Ovary (tissue), 9 donors: Measurements from ENCODE around the gene TRAF3. TPM values are rescaled to one million over a fixed set of nuclear protein-coding genes. Genes with fewer than 3 reads are reported as not detected.

Experiments used
- DNase-seq, 5 donors: peaks; one replicate each; pipeline ENCODE4 v3.0.0-alpha.2; 2019 to 2020
- H3K27ac ChIP-seq, 2 donors: fragments of 200-600 bp; one replicate each; pipeline versions ENCODE4 v1.5.1 to v1.8.0; 2019 to 2022
- H3K27me3 ChIP-seq: fragments of 200-600 bp; one replicate; pipeline ENCODE4 v1.8.0; 2022
- H3K36me3 ChIP-seq: fragments of 200-600 bp; sonication (generic); one replicate; pipeline ENCODE4 v1.5.1; 2019
- H3K4me1 ChIP-seq: one replicate; pipeline ENCODE4 v1.8.1; 2013; ENCODE audit warnings: mild to moderate bottlenecking, moderate library complexity; ENCODE audit not compliant: insufficient read depth
- H3K4me3 ChIP-seq: fragments of 200-600 bp; sonication (generic); one replicate; pipeline ENCODE4 v1.5.1; 2017
- H3K9me3 ChIP-seq, 2 donors: fragments of 200-600 bp in 1 of 2; sonication (generic) in 1 of 2; one replicate each; pipeline versions ENCODE4 v1.5.1 to v1.8.1; 2013 to 2019; ENCODE audit warnings: mild to moderate bottlenecking in 1 of 2, moderate library complexity in 1 of 2
- CTCF ChIP-seq, 3 donors: fragments of 450-650 bp in 2 of 3; fragments of 200-600 bp in 1 of 3; IDR thresholded peaks; one replicate each; pipeline versions ENCODE4 v1.5.1 to v1.8.0; 2016 to 2022; ENCODE audit warnings: antibody characterized with exemption in 3 of 3, mild to moderate bottlenecking in 1 of 3
- EP300 ChIP-seq: sonication (generic); formaldehyde crosslinking; IDR thresholded peaks from one replicate; pipeline ENCODE4 v1.6.1; 2017; ENCODE audit warnings: antibody characterized with exemption
- POLR2A ChIP-seq: fragments of 450-650 bp; IDR thresholded peaks from one replicate; pipeline ENCODE4 v1.6.1; 2017; ENCODE audit warnings: antibody characterized with exemption, mild to moderate bottlenecking, moderate library complexity
- WGBS, 3 donors: extraction: QIAGEN DNeasy Blood & Tissue Kit in 1 of 3; methylation state at CpG; one replicate each; pipeline versions ENCODE4 v1.1.5 to v1.1.7; 2013 to 2017; 5-methylcytosine and 5-hydroxymethylcytosine counted together
- intact Hi-C, 4 donors: fragments of 100-400 bp; cut with DNase I; formaldehyde crosslinking; loops; one replicate each; pipeline versions ENCODE4 v1.11.0 to v1.15.1; 2022 to 2023
- polyA plus RNA-seq, 2 donors: library from polyadenylated mRNA; stranded (reverse); fragments of 200-250 nt in 1 of 2; fragments of 350-450 nt in 1 of 2; fragmentation: Illumina TruSeq in 1 of 2; extraction: RNeasy Lipid Tissue Mini Kit (QIAGEN cat#74804) in 1 of 2; gene quantifications; one replicate each; pipeline ENCODE4 v1.2.3, GENCODE V29; 2013 to 2014
- total RNA-seq, 7 donors: library from RNA; depleted of rRNA in 2 of 7; stranded (reverse); fragments of >200 nt in 2 of 7; fragmentation: NEBNext Ultra II Directional in 3 of 7; extraction: Animal tissue kit (Norgen Biotek cat#: 25700) in 3 of 7; gene quantifications; one replicate each; pipeline versions ENCODE4 v1.1.0 to v1.2.4, GENCODE V29; 2016 to 2023
- donor health status: DM: no; HTN: no; CAD: no; lungs with moderate emphysema.
- donor health status: DM: no; HTN: no; CAD: no.
- donor health status: Bipolar disorder and iron deficiency.
- donor health status: DM: yes; HTN: yes; CAD: no.
- donor health status: DM: no; HTN: no; CAD: no.
- donor health status: DM: yes; HTN: yes; CAD: no.

Gene TRAF3
- total and polyA plus RNA-seq, 9 donors, result 2.9 to 17.0 (median 11.4) TPM

- DNase-seq, result no peak
- intact Hi-C loops, result no loop called here
- H3K27me3 ChIP-seq, result no peaks in the 10 kb centered on the region
- no peak overlapping the region for H3K4me3 ChIP-seq
- no peaks in the 10 kb centered on the region for H3K4me1 ChIP-seq
- no peaks in the 10 kb centered on the region for H3K36me3 ChIP-seq
- H3K27ac ChIP-seq, result no peak overlapping the region
- H3K9me3 ChIP-seq, result no peaks in the 10 kb centered on the region
- 87 to 88% (median 88%) methylated on average over 11 of the region's 11 CpGs for WGBS, 3 donors
- no peak for TF ChIP-seq EP300
- TF ChIP-seq POLR2A, result no peak
- TF ChIP-seq CTCF (IDR thresholded peaks at IDR 0.05), result no peak
These were observed 43.9 kb upstream of the TRAF3 start for GRCh38 chr14:102733326-102733725.

GRCh38 chr14:102734436-102734835, 42.8 kb upstream of the TRAF3 start:
- no peak overlapping the region for H3K27ac ChIP-seq
- 92% methylated on average over 12 of the region's 12 CpGs for WGBS, 3 donors
- no peaks in the 10 kb centered on the region for H3K36me3 ChIP-seq
- H3K27me3 ChIP-seq, result no peaks in the 10 kb centered on the region
- TF ChIP-seq EP300, result no peak
- DNase-seq, result no peak
- intact Hi-C loops, result no loop called here
- H3K4me3 ChIP-seq, result no peak overlapping the region
- H3K4me1 ChIP-seq, result no peaks in the 10 kb centered on the region
- H3K9me3 ChIP-seq, result no peaks in the 10 kb centered on the region

GRCh38 chr14:102736956-102737355, 40.3 kb upstream of the TRAF3 start:
- H3K27ac ChIP-seq, result no peak overlapping the region
- no peaks in the 10 kb centered on the region for H3K36me3 ChIP-seq
- H3K4me3 ChIP-seq, result no peak overlapping the region
- intact Hi-C loops, result loop anchor here in 1 of 4 donors (5.0 kb wide), 1 partner anchor 60 kb away; no protein-coding TSS in a partner anchor
- no peaks in the 10 kb centered on the region for H3K9me3 ChIP-seq
- TF ChIP-seq CTCF (IDR thresholded peaks at IDR 0.05), result no peak
- no peak for TF ChIP-seq EP300
- no peak for TF ChIP-seq POLR2A
- no peaks in the 10 kb centered on the region for H3K27me3 ChIP-seq
- H3K4me1 ChIP-seq, result no peaks in the 10 kb centered on the region
- DNase-seq, result peak in 1 of 5 donors; percentile 29
- 85 to 97% (median 92%) methylated on average over 3 of the region's 3 CpGs for WGBS, 3 donors

GRCh38 chr14:102737402-102738372, 39.6 kb upstream of the TRAF3 start:
- intact Hi-C loops, result loop anchor here in 1 of 4 donors (5.0 kb wide), 1 partner anchor 60 kb away; no protein-coding TSS in a partner anchor
- 92 to 97% (median 93%) methylated on average over 18 of the region's 18 CpGs for WGBS, 3 donors
- no peak for TF ChIP-seq EP300
- TF ChIP-seq CTCF (IDR thresholded peaks at IDR 0.05), result no peak
- TF ChIP-seq POLR2A, result no peak
- no peaks in the 10 kb centered on the region for H3K9me3 ChIP-seq
- no peaks in the 10 kb centered on the region for H3K36me3 ChIP-seq
- H3K4me3 ChIP-seq, result no peak overlapping the region
- peak in 1 of 5 donors; percentile 11 for DNase-seq
- H3K27ac ChIP-seq, result no peak overlapping the region
- no peaks in the 10 kb centered on the region for H3K27me3 ChIP-seq
- no peaks in the 10 kb centered on the region for H3K4me1 ChIP-seq
